H9 (cell line): ENCODE results near the gene WFIKKN2. TPM values are rescaled to one million over a fixed set of nuclear protein-coding genes. Genes with fewer than 3 reads are reported as not detected.
A peak's percentile ranks its signal among the peaks of the same experiment; 100 is the strongest.

ENCODE experiments used
- DNase-seq: peaks from one replicate; pipeline ENCODE4 v3.0.0-alpha.2; 2017
- H2AFZ ChIP-seq: one replicate; pipeline ENCODE4 v1.6.1; 2013; ENCODE audit warnings: mild to moderate bottlenecking, low read length, control low read depth, moderate library complexity
- H2AK5ac ChIP-seq: 2 replicates; pipeline ENCODE4 v1.6.1; 2013; ENCODE audit warnings: low read length, control low read depth, mixed read lengths; ENCODE audit not compliant: insufficient read length
- H2BK120ac ChIP-seq: one replicate; pipeline ENCODE4 v1.6.1; 2013; ENCODE audit warnings: low read depth, mild to moderate bottlenecking, low read length, control low read depth, inconsistent platforms; ENCODE audit not compliant: poor library complexity, severe bottlenecking
- H2BK12ac ChIP-seq: 2 replicates; pipeline ENCODE4 v1.6.1; 2013; ENCODE audit warnings: low read length, control low read depth, mixed read lengths, low read depth; ENCODE audit not compliant: insufficient read length
- H2BK15ac ChIP-seq: 2 replicates; pipeline ENCODE4 v1.6.1; 2013; ENCODE audit warnings: low read depth, low read length, control low read depth
- H2BK20ac ChIP-seq: one replicate; pipeline ENCODE4 v1.6.1; 2013; ENCODE audit warnings: low read depth, mild to moderate bottlenecking, low read length, control low read depth, inconsistent platforms; ENCODE audit not compliant: poor library complexity, severe bottlenecking
- H2BK5ac ChIP-seq: 2 replicates; pipeline ENCODE4 v1.6.1; 2013; ENCODE audit warnings: low read length, control low read depth, mixed read lengths; ENCODE audit not compliant: insufficient read length
- H3K14ac ChIP-seq: 2 replicates; pipeline ENCODE4 v1.6.1; 2013; ENCODE audit warnings: low read length, control low read depth; ENCODE audit not compliant: insufficient read depth
- H3K18ac ChIP-seq: 2 replicates; pipeline ENCODE4 v1.6.1; 2013; ENCODE audit warnings: low read depth, mild to moderate bottlenecking, mixed read lengths, low read length, control low read depth; ENCODE audit not compliant: insufficient read length
- H3K23ac ChIP-seq: 2 replicates; pipeline ENCODE4 v1.6.1; 2013; ENCODE audit warnings: low read length, control low read depth, mixed read lengths, low read depth; ENCODE audit not compliant: insufficient read length
- H3K23me2 ChIP-seq: 2 replicates; pipeline ENCODE4 v1.6.1; 2013; ENCODE audit warnings: low read depth, mild to moderate bottlenecking, mixed read lengths, low read length, control low read depth; ENCODE audit not compliant: insufficient read length, poor library complexity, severe bottlenecking
- H3K27ac ChIP-seq: 2 replicates; pipeline ENCODE4 v1.5.1; 2013; ENCODE audit warnings: low read length, control low read depth, mixed read lengths, low read depth; ENCODE audit not compliant: insufficient read length
- H3K27me3 ChIP-seq: 2 replicates; pipeline ENCODE4 v1.6.1; 2013; ENCODE audit warnings: low read length, control low read depth, inconsistent platforms; ENCODE audit not compliant: insufficient read depth
- H3K4ac ChIP-seq: 2 replicates; pipeline ENCODE4 v1.6.1; 2013; ENCODE audit warnings: low read depth, mild to moderate bottlenecking, control low read depth, inconsistent platforms, low read length, moderate library complexity
- H3K4me1 ChIP-seq: 2 replicates; pipeline ENCODE4 v1.6.1; 2013; ENCODE audit warnings: low read length, control low read depth, inconsistent platforms; ENCODE audit not compliant: insufficient read depth
- H3K4me2 ChIP-seq: 2 replicates; pipeline ENCODE4 v1.6.1; 2013; ENCODE audit warnings: low read length, control low read depth, mixed read lengths; ENCODE audit not compliant: insufficient read length, insufficient read depth
- H3K56ac ChIP-seq: 2 replicates; pipeline ENCODE4 v1.6.1; 2013; ENCODE audit warnings: low read depth, mild to moderate bottlenecking, mixed read lengths, low read length, control low read depth; ENCODE audit not compliant: insufficient read length
- H3K79me1 ChIP-seq: 2 replicates; pipeline ENCODE4 v1.6.1; 2013; ENCODE audit warnings: low read depth, mild to moderate bottlenecking, moderate library complexity, low read length, control low read depth, inconsistent platforms; ENCODE audit not compliant: insufficient read depth, poor library complexity, severe bottlenecking
- H3K79me2 ChIP-seq: 2 replicates; pipeline ENCODE4 v1.6.1; 2013; ENCODE audit warnings: low read length, control low read depth, inconsistent platforms; ENCODE audit not compliant: insufficient read depth
- H3K9ac ChIP-seq: 2 replicates; pipeline ENCODE4 v1.6.1; 2013; ENCODE audit warnings: low read length, control low read depth, mixed read lengths; ENCODE audit not compliant: insufficient read length; ENCODE audit errors: extremely low read depth
- H3K9me3 ChIP-seq: one replicate; pipeline ENCODE4 v1.6.1; 2013; ENCODE audit warnings: low read depth, low read length, inconsistent platforms; ENCODE audit not compliant: control insufficient read depth
- H3T11ph ChIP-seq: one replicate; pipeline ENCODE4 v1.6.1; 2013; ENCODE audit warnings: mild to moderate bottlenecking, low read length, control low read depth, inconsistent platforms
- H4K20me1 ChIP-seq: one replicate; pipeline ENCODE4 v1.6.1; 2013; ENCODE audit not compliant: control insufficient read depth, insufficient read length, insufficient read depth
- H4K5ac ChIP-seq: 2 replicates; pipeline ENCODE4 v1.6.1; 2013; ENCODE audit warnings: low read depth, mild to moderate bottlenecking, mixed read lengths, low read length, control low read depth; ENCODE audit not compliant: insufficient read length
- H4K8ac ChIP-seq: replicated peaks from 2 replicates; pipeline ENCODE4 v1.6.1; 2013; ENCODE audit warnings: low read length, control low read depth, mixed read lengths, low read depth; ENCODE audit not compliant: insufficient read length
- H4K91ac ChIP-seq: 2 replicates; pipeline ENCODE4 v1.6.1; 2013; ENCODE audit warnings: low read depth, mild to moderate bottlenecking, moderate library complexity, mixed read lengths, low read length, control low read depth; ENCODE audit not compliant: insufficient read length
- H3K27ac Mint-ChIP-seq, 3 experiments: 2 replicates in 2 of 3; 3 replicates in 1 of 3; pipeline ENCODE4 v1.8.0; 2020 to 2021; ENCODE audit warnings: mixed read lengths in 3 of 3, mild to moderate bottlenecking in 1 of 3, moderate library complexity in 1 of 3
- H3K27me3 Mint-ChIP-seq: 2 replicates; pipeline ENCODE4 v1.8.0; 2021; ENCODE audit warnings: low read depth, mild to moderate bottlenecking, moderate library complexity, mixed read lengths
- H3K36me3 Mint-ChIP-seq, 3 experiments: 2 replicates in 2 of 3; 3 replicates in 1 of 3; pipeline ENCODE4 v1.8.0; 2020 to 2021; ENCODE audit warnings: low read depth in 3 of 3, mixed read lengths in 3 of 3; ENCODE audit not compliant: insufficient read depth in 1 of 3
- H3K4me1 Mint-ChIP-seq, 2 experiments: 2 replicates each; pipeline ENCODE4 v1.8.0; 2020; ENCODE audit warnings: mixed read lengths in 2 of 2
- H3K4me3 Mint-ChIP-seq, 2 experiments: 2 replicates in 1 of 2; 3 replicates in 1 of 2; pipeline ENCODE4 v1.8.0; 2020 to 2021; ENCODE audit warnings: mild to moderate bottlenecking in 2 of 2, mixed read lengths in 2 of 2, moderate library complexity in 1 of 2
- H3K9me3 Mint-ChIP-seq, 2 experiments: 2 replicates in 1 of 2; 3 replicates in 1 of 2; pipeline ENCODE4 v1.8.0; 2020; ENCODE audit warnings: mild to moderate bottlenecking in 2 of 2, mixed read lengths in 2 of 2, moderate library complexity in 1 of 2
- WGBS: extraction: QIAGEN DNeasy Blood & Tissue Kit; methylation state at CpG from one replicate; pipeline ENCODE4 v1.1.7; 2013; ENCODE audit warnings: missing lambda C conversion rate, low lambda C conversion rate, mixed read lengths; ENCODE audit not compliant: insufficient read length; ENCODE audit errors: extremely low coverage; 5-methylcytosine and 5-hydroxymethylcytosine counted together
- total RNA-seq: library from RNA; stranded (reverse); gene quantifications from 2 replicates; pipeline ENCODE4 v1.2.1, GENCODE V29; 2021
- TF ChIP-seq, protein P1 (sequence below): fragments of 200-600 bp; sonication (generic); conservative IDR thresholded peaks from 3 replicates; pipeline ENCODE4 v1.8.0; 2021; ENCODE audit warnings: antibody characterized with exemption, mild to moderate bottlenecking

The WFIKKN2 gene
- total RNA-seq, 1 experiment from 2014 or later: 1.1 TPM

DNA sequence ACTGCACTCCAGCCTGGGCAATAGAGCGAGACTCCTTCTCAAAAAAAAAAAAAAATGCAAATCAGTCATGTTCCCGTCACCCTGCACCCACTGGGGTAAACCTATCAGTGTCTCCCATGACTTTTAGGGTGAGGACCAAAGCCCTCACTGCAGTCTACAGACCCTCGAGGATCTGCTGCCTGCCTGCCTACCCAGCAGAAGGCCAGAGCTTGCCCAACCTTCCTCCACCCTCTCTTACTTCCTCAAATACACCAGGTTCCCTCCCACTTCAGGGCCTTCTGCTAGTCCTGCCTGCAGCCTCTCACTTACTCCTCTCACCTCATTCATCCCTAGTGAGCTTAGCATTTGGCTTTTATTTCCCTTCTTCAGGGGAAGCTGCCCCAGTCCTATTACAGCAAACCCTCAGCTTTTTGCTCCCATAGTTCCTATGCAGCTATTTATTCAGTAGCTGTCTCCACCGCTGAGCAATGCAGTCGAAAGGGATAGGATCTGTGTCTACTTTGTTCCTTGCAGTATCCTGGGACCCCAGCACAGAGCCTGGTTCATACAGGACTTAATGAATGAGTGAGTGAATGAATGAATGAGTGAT is 48.6 kb downstream of the WFIKKN2 start:
- H3K4me2 ChIP-seq: no peak overlapping the region
- no peak overlapping the region for H2AFZ ChIP-seq
- H3K4ac ChIP-seq: no peak overlapping the region
- H2BK120ac ChIP-seq: no peak overlapping the region
- no peaks in the 10 kb centered on the region for H3K27me3 ChIP-seq
- TF ChIP-seq, protein P1, sequence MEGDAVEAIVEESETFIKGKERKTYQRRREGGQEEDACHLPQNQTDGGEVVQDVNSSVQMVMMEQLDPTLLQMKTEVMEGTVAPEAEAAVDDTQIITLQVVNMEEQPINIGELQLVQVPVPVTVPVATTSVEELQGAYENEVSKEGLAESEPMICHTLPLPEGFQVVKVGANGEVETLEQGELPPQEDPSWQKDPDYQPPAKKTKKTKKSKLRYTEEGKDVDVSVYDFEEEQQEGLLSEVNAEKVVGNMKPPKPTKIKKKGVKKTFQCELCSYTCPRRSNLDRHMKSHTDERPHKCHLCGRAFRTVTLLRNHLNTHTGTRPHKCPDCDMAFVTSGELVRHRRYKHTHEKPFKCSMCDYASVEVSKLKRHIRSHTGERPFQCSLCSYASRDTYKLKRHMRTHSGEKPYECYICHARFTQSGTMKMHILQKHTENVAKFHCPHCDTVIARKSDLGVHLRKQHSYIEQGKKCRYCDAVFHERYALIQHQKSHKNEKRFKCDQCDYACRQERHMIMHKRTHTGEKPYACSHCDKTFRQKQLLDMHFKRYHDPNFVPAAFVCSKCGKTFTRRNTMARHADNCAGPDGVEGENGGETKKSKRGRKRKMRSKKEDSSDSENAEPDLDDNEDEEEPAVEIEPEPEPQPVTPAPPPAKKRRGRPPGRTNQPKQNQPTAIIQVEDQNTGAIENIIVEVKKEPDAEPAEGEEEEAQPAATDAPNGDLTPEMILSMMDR: no peak
- no peak overlapping the region for H2BK12ac ChIP-seq
- Mint-ChIP-seq H3K9me3 (peaks cover 4 to 5% of the 10 kb centered on the region in 2 experiments), H3K27ac (peak overlapping the region in 2 of 3 experiments; percentile 53 to 68; a peak in 2 of 7 replicates), H3K4me3 (no peak overlapping the region), H3K27me3 (no peaks in the 10 kb centered on the region; the same call in 1 of the 2 replicates), H3K4me1 (peaks cover 21 to 24% of the 10 kb centered on the region in 2 experiments), H3K36me3 (peaks cover 0 to 4% (median 0%) of the 10 kb centered on the region in 3 experiments; a peak in 3 of 7 replicates)
- H4K8ac ChIP-seq: no peak overlapping the region
- H3K14ac ChIP-seq: no peak overlapping the region
- WGBS: no CpG with 5 or more reads among the region's 5 CpGs
- DNase-seq: peak; percentile 24
- H4K20me1 ChIP-seq: no peaks in the 10 kb centered on the region
- no peak overlapping the region for H3K9ac ChIP-seq
- H3K23ac ChIP-seq: no peak overlapping the region
- no peak overlapping the region for H4K91ac ChIP-seq
- no peak overlapping the region for H4K5ac ChIP-seq
- H3K18ac ChIP-seq: no peak overlapping the region
- no peak overlapping the region for H3T11ph ChIP-seq
- no peak overlapping the region for H3K56ac ChIP-seq
- H3K27ac ChIP-seq: no peak overlapping the region
- no peak overlapping the region for H2AK5ac ChIP-seq
- no peaks in the 10 kb centered on the region for H3K79me1 ChIP-seq
- no peak overlapping the region for H2BK15ac ChIP-seq
- no peaks in the 10 kb centered on the region for H3K79me2 ChIP-seq
- H3K4me1 ChIP-seq: no peaks in the 10 kb centered on the region
- no peaks in the 10 kb centered on the region for H3K23me2 ChIP-seq
- no peak overlapping the region for H2BK5ac ChIP-seq
- no peak overlapping the region for H2BK20ac ChIP-seq
- no peaks in the 10 kb centered on the region for H3K9me3 ChIP-seq
